Breast epithelium (tissue), 3 donors: Measurements from ENCODE around the gene GPC4.

Source experiments
- CTCF ChIP-seq, 3 donors: fragments of 450-650 bp; IDR thresholded peaks; one replicate each; pipeline ENCODE4 v1.5.1; 2016 to 2017; ENCODE audit warnings: antibody characterized with exemption in 3 of 3, mild to moderate bottlenecking in 3 of 3, moderate library complexity in 3 of 3
- POLR2A ChIP-seq: fragments of 450-650 bp; IDR thresholded peaks from one replicate; pipeline ENCODE4 v1.6.1; 2016; ENCODE audit warnings: antibody characterized with exemption, mild to moderate bottlenecking, moderate library complexity
- POLR2AphosphoS5 ChIP-seq, 3 donors: sonication (generic); formaldehyde crosslinking; IDR thresholded peaks; one replicate each; pipeline ENCODE4 v1.6.1; 2017; ENCODE audit warnings: antibody characterized with exemption in 3 of 3

- TF ChIP-seq CTCF (IDR thresholded peaks at IDR 0.05): no peak
- no peak for TF ChIP-seq POLR2A
- no peak for TF ChIP-seq POLR2AphosphoS5 (IDR thresholded peaks at IDR 0.05)
These were observed 106.8 kb downstream of the GPC4 start for GRCh38 chrX:133308499-133308897.
